HL-60 (cell line): ENCODE data around the gene WNT8A.

Source experiments
- GABPA ChIP-seq: IDR thresholded peaks from 2 replicates; pipeline ENCODE4 v1.6.1; 2012; ENCODE audit warnings: low read depth
- POLR2AphosphoS5 ChIP-seq: IDR thresholded peaks from 2 replicates; pipeline ENCODE4 v1.6.1; 2012; ENCODE audit warnings: low read depth
- SPI1 ChIP-seq: IDR thresholded peaks from 2 replicates; pipeline ENCODE4 v1.6.1; 2012; ENCODE audit warnings: low read depth, mild to moderate bottlenecking, borderline replicate concordance
- TF ChIP-seq, protein P1 (sequence below): IDR thresholded peaks from 2 replicates; pipeline ENCODE4 v1.6.1; 2012; ENCODE audit warnings: low read depth; ENCODE audit not compliant: insufficient replicate concordance
- TF ChIP-seq, protein P2 (sequence below): IDR thresholded peaks from one replicate; pipeline ENCODE4 v1.5.1; 2011; ENCODE audit warnings: low read length, control low read depth, inconsistent platforms; ENCODE audit not compliant: insufficient read depth

GRCh38 chr5:138091685-138092084, 7.9 kb downstream of the WNT8A start:
- TF ChIP-seq, protein P1, sequence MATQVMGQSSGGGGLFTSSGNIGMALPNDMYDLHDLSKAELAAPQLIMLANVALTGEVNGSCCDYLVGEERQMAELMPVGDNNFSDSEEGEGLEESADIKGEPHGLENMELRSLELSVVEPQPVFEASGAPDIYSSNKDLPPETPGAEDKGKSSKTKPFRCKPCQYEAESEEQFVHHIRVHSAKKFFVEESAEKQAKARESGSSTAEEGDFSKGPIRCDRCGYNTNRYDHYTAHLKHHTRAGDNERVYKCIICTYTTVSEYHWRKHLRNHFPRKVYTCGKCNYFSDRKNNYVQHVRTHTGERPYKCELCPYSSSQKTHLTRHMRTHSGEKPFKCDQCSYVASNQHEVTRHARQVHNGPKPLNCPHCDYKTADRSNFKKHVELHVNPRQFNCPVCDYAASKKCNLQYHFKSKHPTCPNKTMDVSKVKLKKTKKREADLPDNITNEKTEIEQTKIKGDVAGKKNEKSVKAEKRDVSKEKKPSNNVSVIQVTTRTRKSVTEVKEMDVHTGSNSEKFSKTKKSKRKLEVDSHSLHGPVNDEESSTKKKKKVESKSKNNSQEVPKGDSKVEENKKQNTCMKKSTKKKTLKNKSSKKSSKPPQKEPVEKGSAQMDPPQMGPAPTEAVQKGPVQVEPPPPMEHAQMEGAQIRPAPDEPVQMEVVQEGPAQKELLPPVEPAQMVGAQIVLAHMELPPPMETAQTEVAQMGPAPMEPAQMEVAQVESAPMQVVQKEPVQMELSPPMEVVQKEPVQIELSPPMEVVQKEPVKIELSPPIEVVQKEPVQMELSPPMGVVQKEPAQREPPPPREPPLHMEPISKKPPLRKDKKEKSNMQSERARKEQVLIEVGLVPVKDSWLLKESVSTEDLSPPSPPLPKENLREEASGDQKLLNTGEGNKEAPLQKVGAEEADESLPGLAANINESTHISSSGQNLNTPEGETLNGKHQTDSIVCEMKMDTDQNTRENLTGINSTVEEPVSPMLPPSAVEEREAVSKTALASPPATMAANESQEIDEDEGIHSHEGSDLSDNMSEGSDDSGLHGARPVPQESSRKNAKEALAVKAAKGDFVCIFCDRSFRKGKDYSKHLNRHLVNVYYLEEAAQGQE = no peak
- TF ChIP-seq, protein P2, sequence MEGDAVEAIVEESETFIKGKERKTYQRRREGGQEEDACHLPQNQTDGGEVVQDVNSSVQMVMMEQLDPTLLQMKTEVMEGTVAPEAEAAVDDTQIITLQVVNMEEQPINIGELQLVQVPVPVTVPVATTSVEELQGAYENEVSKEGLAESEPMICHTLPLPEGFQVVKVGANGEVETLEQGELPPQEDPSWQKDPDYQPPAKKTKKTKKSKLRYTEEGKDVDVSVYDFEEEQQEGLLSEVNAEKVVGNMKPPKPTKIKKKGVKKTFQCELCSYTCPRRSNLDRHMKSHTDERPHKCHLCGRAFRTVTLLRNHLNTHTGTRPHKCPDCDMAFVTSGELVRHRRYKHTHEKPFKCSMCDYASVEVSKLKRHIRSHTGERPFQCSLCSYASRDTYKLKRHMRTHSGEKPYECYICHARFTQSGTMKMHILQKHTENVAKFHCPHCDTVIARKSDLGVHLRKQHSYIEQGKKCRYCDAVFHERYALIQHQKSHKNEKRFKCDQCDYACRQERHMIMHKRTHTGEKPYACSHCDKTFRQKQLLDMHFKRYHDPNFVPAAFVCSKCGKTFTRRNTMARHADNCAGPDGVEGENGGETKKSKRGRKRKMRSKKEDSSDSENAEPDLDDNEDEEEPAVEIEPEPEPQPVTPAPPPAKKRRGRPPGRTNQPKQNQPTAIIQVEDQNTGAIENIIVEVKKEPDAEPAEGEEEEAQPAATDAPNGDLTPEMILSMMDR = no peak
- TF ChIP-seq POLR2AphosphoS5 (no peak), GABPA (no peak), SPI1 (no peak)
